AG10803 (cell line): ENCODE measurements around the gene CACNA1E.

Experiments used
- DNase-seq: peaks from one replicate; pipeline ENCODE4 v3.0.0; 2010; ENCODE audit warnings: low read depth
- H3K4me3 ChIP-seq: 2 replicates; pipeline ENCODE4 v1.5.1; 2011; ENCODE audit warnings: mild to moderate bottlenecking, low read length, control low read depth
- CTCF ChIP-seq: conservative IDR thresholded peaks from 2 replicates; pipeline ENCODE4 v1.5.1; 2011; ENCODE audit warnings: mild to moderate bottlenecking, low read length, control low read depth, inconsistent platforms

The CACNA1E gene

GRCh38 chr1:181674617-181675016 is 191.3 kb downstream of the CACNA1E start:
- DNase-seq, result no peak
- TF ChIP-seq CTCF, result no peak
- no peak overlapping the region for H3K4me3 ChIP-seq

- TF ChIP-seq CTCF, result no peak
- H3K4me3 ChIP-seq, result no peak overlapping the region
- DNase-seq, result no peak
These were observed 192.0 kb downstream of the CACNA1E start for GRCh38 chr1:181675091-181675917.

- TF ChIP-seq CTCF, result no peak
- H3K4me3 ChIP-seq, result no peak overlapping the region
- DNase-seq, result no peak
These were observed 192.5 kb downstream of the CACNA1E start for GRCh38 chr1:181675918-181676190.

DNA sequence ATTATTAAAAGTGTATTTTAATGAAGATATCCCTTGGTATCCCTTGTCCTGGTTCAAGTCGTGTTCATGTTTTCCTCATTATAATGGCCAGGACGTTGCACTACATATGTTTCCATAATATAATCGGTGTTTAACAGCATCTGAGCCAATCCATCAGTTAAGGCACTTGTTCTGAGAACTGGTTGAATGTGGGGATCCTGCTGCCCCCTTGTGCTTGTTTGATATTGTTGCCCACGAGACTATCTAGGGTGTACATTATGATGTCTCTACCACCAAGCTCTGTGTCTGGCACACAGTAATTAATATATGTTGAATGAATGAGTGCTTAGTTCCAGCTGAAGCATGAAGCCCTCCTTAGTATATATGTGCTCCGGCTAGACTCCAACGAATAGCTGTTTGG is 193.0 kb downstream of the CACNA1E start:
- peak; percentile 3 for DNase-seq
- TF ChIP-seq CTCF, result peak; percentile 30
- no peak overlapping the region for H3K4me3 ChIP-seq

- H3K4me3 ChIP-seq, result no peak overlapping the region
- no peak for TF ChIP-seq CTCF
- DNase-seq, result no peak
These were observed 197.0 kb downstream of the CACNA1E start for GRCh38 chr1:181680332-181680731.

- DNase-seq, result no peak
- no peak for TF ChIP-seq CTCF
- H3K4me3 ChIP-seq, result no peak overlapping the region
These were observed 197.6 kb downstream of the CACNA1E start for GRCh38 chr1:181680871-181681270.

- DNase-seq, result no peak
- no peak for TF ChIP-seq CTCF
- no peak overlapping the region for H3K4me3 ChIP-seq
These were observed 201.9 kb downstream of the CACNA1E start for GRCh38 chr1:181685211-181685610.
